MM.1S (cell line): ENCODE measurements around the gene IL12RB1.

Experiments
- DNase-seq: peaks from one replicate; pipeline ENCODE4 v3.0.0-alpha.2; 2015
- H2AFZ ChIP-seq: fragments of 300-600 bp; sonication (generic); 2 replicates; pipeline ENCODE4 v1.6.0; 2016; ENCODE audit warnings: antibody characterized with exemption, low read length
- H3F3A ChIP-seq: fragments of 300-600 bp; sonication (generic); 2 replicates; pipeline ENCODE4 v1.6.1; 2016; ENCODE audit warnings: mild to moderate bottlenecking, antibody characterized with exemption, low read length, moderate library complexity, mixed read lengths; ENCODE audit not compliant: insufficient read depth
- H3K27ac ChIP-seq: fragments of 300-600 bp; sonication (generic); 2 replicates; pipeline ENCODE4 v1.5.1; 2016; ENCODE audit warnings: mild to moderate bottlenecking, low read length
- H3K27me3 ChIP-seq: fragments of 300-600 bp; sonication (generic); replicated peaks from 2 replicates; pipeline ENCODE4 v1.6.0; 2016; ENCODE audit warnings: low read length; ENCODE audit not compliant: insufficient read depth
- H3K36me3 ChIP-seq: fragments of 300-600 bp; sonication (generic); replicated peaks from 2 replicates; pipeline ENCODE4 v1.6.1; 2016; ENCODE audit warnings: mild to moderate bottlenecking, low read length, mixed read lengths; ENCODE audit not compliant: insufficient read depth
- H3K4me1 ChIP-seq: fragments of 300-600 bp; sonication (generic); 2 replicates; pipeline ENCODE4 v1.6.1; 2016; ENCODE audit warnings: low read length, mixed read lengths
- H3K4me2 ChIP-seq: fragments of 300-600 bp; sonication (generic); 2 replicates; pipeline ENCODE4 v1.6.0; 2016; ENCODE audit warnings: low read depth, low read length
- H3K4me3 ChIP-seq: fragments of 300-600 bp; sonication (generic); 2 replicates; pipeline ENCODE4 v1.5.1; 2016; ENCODE audit warnings: low read length, mixed read lengths
- H3K79me2 ChIP-seq: fragments of 300-600 bp; sonication (generic); 2 replicates; pipeline ENCODE4 v1.6.1; 2016; ENCODE audit warnings: mixed run types, low read length, mixed read lengths
- H3K9ac ChIP-seq: fragments of 300-600 bp; sonication (generic); 2 replicates; pipeline ENCODE4 v1.6.1; 2016; ENCODE audit warnings: low read length, mixed read lengths
- H3K9me2 ChIP-seq: fragments of 300-600 bp; sonication (generic); replicated peaks from 2 replicates; pipeline ENCODE4 v1.6.1; 2016; ENCODE audit warnings: mild to moderate bottlenecking, low read length, mixed read lengths; ENCODE audit not compliant: insufficient read depth
- H3K9me3 ChIP-seq: fragments of 300-600 bp; sonication (generic); replicated peaks from 2 replicates; pipeline ENCODE4 v1.6.1; 2016; ENCODE audit warnings: mild to moderate bottlenecking, low read length, mixed read lengths; ENCODE audit not compliant: insufficient read depth
- H4K20me1 ChIP-seq: fragments of 300-600 bp; sonication (generic); 2 replicates; pipeline ENCODE4 v1.6.1; 2016; ENCODE audit warnings: mild to moderate bottlenecking, low read length, moderate library complexity, mixed read lengths; ENCODE audit not compliant: insufficient read depth
- CTCF ChIP-seq: fragments of 300-600 bp; sonication (generic); IDR thresholded peaks from 2 replicates; pipeline ENCODE4 v1.5.1; 2016; ENCODE audit warnings: antibody characterized with exemption, low read length, mixed read lengths
- EZH2 ChIP-seq: fragments of 300-600 bp; sonication (generic); optimal IDR thresholded peaks from 2 replicates; pipeline ENCODE3; 2017; ENCODE audit warnings: low read depth, mild to moderate bottlenecking, antibody characterized with exemption, low read length, mixed read lengths
- EZH2phosphoT487 ChIP-seq: fragments of 300-600 bp; sonication (generic); IDR thresholded peaks from 2 replicates; pipeline ENCODE4 v1.6.1; 2018; ENCODE audit warnings: antibody characterized with exemption, low read length

IL12RB1 gene

GRCh38 chr19:18016209-18016910 lies 70.4 kb downstream of the IL12RB1 start:
- no peak for DNase-seq
- Histone ChIP-seq H3K79me2 (no peaks in the 10 kb centered on the region), H3K4me3 (no peak overlapping the region), H3F3A (no peaks in the 10 kb centered on the region), H3K4me1 (no peaks in the 10 kb centered on the region; the same call in 1 of the 2 replicates), H3K9me2 (no peaks in the 10 kb centered on the region), H3K36me3 (no peaks in the 10 kb centered on the region), H3K27ac (no peak overlapping the region), H3K9me3 (no peaks in the 10 kb centered on the region), H3K27me3 (peaks cover 73% of the 10 kb centered on the region), H3K9ac (no peak overlapping the region), H2AFZ (no peak overlapping the region), H4K20me1 (no peaks in the 10 kb centered on the region), H3K4me2 (no peak overlapping the region)
- TF ChIP-seq CTCF (no peak), EZH2 (no peak), EZH2phosphoT487 (no peak)

- no peaks in the 10 kb centered on the region for H3K79me2 ChIP-seq
These were observed 72.5 kb downstream of the IL12RB1 start for GRCh38 chr19:18014197-18014596.

GRCh38 chr19:18013210-18014111 lies 73.3 kb downstream of the IL12RB1 start:
- Histone ChIP-seq H3K27ac (no peak overlapping the region), H3K79me2 (no peaks in the 10 kb centered on the region), H3K36me3 (no peaks in the 10 kb centered on the region), H2AFZ (no peak overlapping the region), H3K4me2 (peak overlapping the region; percentile 11; the same call in 1 of the 2 replicates), H3K9me2 (no peaks in the 10 kb centered on the region), H3K4me1 (no peaks in the 10 kb centered on the region; the same call in 1 of the 2 replicates), H3K4me3 (no peak overlapping the region), H3F3A (no peaks in the 10 kb centered on the region), H3K9me3 (no peaks in the 10 kb centered on the region), H3K27me3 (peaks cover 89% of the 10 kb centered on the region), H4K20me1 (no peaks in the 10 kb centered on the region), H3K9ac (no peak overlapping the region)
- TF ChIP-seq EZH2 (no peak), EZH2phosphoT487 (no peak), CTCF (no peak)
- peak; percentile 21 for DNase-seq

More at GRCh38 chr19:18014197-18014596, 72.5 kb downstream of the IL12RB1 start:
- no peak for DNase-seq
- Histone ChIP-seq H3K9ac (no peak overlapping the region), H3K36me3 (no peaks in the 10 kb centered on the region), H3K4me3 (no peak overlapping the region), H4K20me1 (no peaks in the 10 kb centered on the region), H3K9me2 (no peaks in the 10 kb centered on the region), H2AFZ (no peak overlapping the region), H3K4me1 (no peaks in the 10 kb centered on the region; the same call in 1 of the 2 replicates), H3K4me2 (no peak overlapping the region; the same call in 1 of the 2 replicates), H3K27me3 (peaks cover 89% of the 10 kb centered on the region), H3K27ac (no peak overlapping the region), H3F3A (no peaks in the 10 kb centered on the region), H3K9me3 (no peaks in the 10 kb centered on the region)
- TF ChIP-seq CTCF = no peak
- TF ChIP-seq EZH2 = no peak
- TF ChIP-seq EZH2phosphoT487 = no peak
